ENCODE data around the gene MAN1C1. TPM values are rescaled to one million over a fixed set of nuclear protein-coding genes. Genes with fewer than 3 reads are reported as not detected.
"Not testable (repeated sequence)": the region's sequence is repeated elsewhere in the genome, so short reads cannot be mapped to it uniquely, and the experiment has no call there.

MAN1C1 gene
- total RNA-seq, 1 donor from 2014 or later, result 6.3 TPM

DNA sequence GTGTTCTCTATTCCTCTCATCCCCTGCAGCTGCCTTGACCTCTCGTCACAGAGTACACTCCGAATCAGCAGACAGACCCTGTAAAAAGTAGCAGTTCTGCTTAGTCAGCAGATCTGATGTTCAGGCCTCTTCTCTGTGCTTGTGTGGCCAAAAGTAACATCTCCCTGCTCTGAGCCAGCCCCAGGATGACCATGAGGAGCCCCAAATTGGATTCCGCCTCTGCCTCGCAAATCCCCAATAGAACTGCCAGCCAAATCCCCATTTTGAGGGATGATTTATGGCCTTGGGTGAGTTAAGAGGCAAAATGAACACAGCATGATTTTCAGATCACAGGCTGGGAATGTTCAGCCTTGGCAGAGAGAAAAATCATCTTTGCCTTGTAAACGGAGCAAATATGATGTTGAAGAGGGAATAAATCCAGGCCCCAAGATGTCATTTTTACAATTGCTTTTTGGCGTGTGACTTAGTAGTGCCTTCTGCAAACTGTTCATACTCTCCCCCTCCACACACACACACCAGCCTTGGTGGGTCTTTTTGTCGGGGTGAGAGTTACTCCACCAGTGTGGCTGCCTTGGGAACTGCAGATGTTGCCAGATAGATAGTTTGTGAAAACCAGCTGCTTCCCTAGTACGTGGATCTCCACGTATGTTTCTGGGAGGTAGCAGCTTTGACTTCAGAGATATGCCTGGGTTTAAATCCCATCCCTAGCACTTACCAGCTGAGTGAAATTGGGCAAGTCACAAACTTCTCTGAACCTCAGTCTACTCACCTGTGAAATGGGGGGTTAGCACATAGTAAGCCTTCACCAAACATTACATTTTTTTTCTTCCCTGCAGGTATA lies 77.8 kb downstream of the MAN1C1 start:
- Histone ChIP-seq H3K4me1 (ENCODE audit: control insufficient read depth in 3 of 3, insufficient read depth in 3 of 3, low read length in 3 of 3) (peaks cover 43 to 58% (median 55%) of the 10 kb centered on the region in 3 donors), H3K27me3 (ENCODE audit: control insufficient read depth in 3 of 3, insufficient read depth in 3 of 3, low read length in 3 of 3) (no peaks in the 10 kb centered on the region), H3K36me3 (ENCODE audit: control insufficient read depth in 3 of 3, insufficient read depth in 3 of 3, low read length in 3 of 3) (no peaks in the 10 kb centered on the region), H3K9me3 (ENCODE audit: control insufficient read depth in 3 of 3, low read length in 3 of 3) (no peaks in the 10 kb centered on the region), H3K4me3 (ENCODE audit: low read length in 3 of 3) (no peak overlapping the region), H3K27ac (ENCODE audit: low read depth, low read length) (peak overlapping the region; percentile 77), H3K9ac (ENCODE audit: low read depth in 1 of 3, low read length in 3 of 3) (peak overlapping the region; percentile 10 to 23 (median 23))

- Histone ChIP-seq H3K36me3 (ENCODE audit: control insufficient read depth in 3 of 3, insufficient read depth in 3 of 3, low read length in 3 of 3) (no peaks in the 10 kb centered on the region), H3K4me3 (ENCODE audit: low read length in 3 of 3) (no peak overlapping the region), H3K9me3 (ENCODE audit: control insufficient read depth in 3 of 3, low read length in 3 of 3) (no peaks in the 10 kb centered on the region), H3K4me1 (ENCODE audit: control insufficient read depth in 3 of 3, insufficient read depth in 3 of 3, low read length in 3 of 3) (peaks cover 47 to 60% (median 57%) of the 10 kb centered on the region in 3 donors), H3K27me3 (ENCODE audit: control insufficient read depth in 3 of 3, insufficient read depth in 3 of 3, low read length in 3 of 3) (no peaks in the 10 kb centered on the region), H3K9ac (ENCODE audit: low read depth in 1 of 3, low read length in 3 of 3) (peak overlapping the region; percentile 12 to 55 (median 23)), H3K27ac (ENCODE audit: low read depth, low read length) (peak overlapping the region; percentile 77)
Measured at GRCh38 chr1:25695090-25695770, 78.6 kb downstream of the MAN1C1 start.

GRCh38 chr1:25695771-25696311 lies 79.2 kb downstream of the MAN1C1 start:
- Histone ChIP-seq H3K9ac (ENCODE audit: low read depth in 1 of 3, low read length in 3 of 3) (peak overlapping the region in 2 of 3 donors; percentile 12 to 45), H3K36me3 (ENCODE audit: control insufficient read depth in 3 of 3, insufficient read depth in 3 of 3, low read length in 3 of 3) (no peaks in the 10 kb centered on the region), H3K27me3 (ENCODE audit: control insufficient read depth in 3 of 3, insufficient read depth in 3 of 3, low read length in 3 of 3) (no peaks in the 10 kb centered on the region), H3K4me3 (ENCODE audit: low read length in 3 of 3) (no peak overlapping the region), H3K9me3 (ENCODE audit: control insufficient read depth in 3 of 3, low read length in 3 of 3) (no peaks in the 10 kb centered on the region), H3K27ac (ENCODE audit: low read depth, low read length) (peak overlapping the region; percentile 77), H3K4me1 (ENCODE audit: control insufficient read depth in 3 of 3, insufficient read depth in 3 of 3, low read length in 3 of 3) (peaks cover 53 to 66% (median 58%) of the 10 kb centered on the region in 3 donors)

DNA sequence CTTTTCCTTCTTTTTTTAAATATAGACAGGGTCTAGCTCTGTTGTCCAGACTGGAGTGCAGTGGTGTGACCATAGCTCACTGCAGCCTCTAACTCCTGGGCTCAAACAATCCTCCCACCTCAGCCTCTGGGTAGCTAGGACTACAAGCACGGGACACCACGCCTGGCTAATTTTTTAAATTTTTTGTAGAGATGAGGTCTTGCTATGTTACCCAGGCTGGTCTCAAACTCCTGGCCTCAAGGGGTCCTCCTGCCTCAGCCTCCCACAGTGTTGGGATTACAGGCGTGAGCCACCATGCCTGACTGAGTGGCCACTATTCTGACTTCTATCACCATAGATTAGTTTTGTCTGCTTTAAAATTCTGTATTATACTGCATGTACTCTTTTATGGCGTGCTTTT lies 80.1 kb downstream of the MAN1C1 start:
- Histone ChIP-seq H3K4me1 (ENCODE audit: control insufficient read depth in 3 of 3, insufficient read depth in 3 of 3, low read length in 3 of 3) (peaks cover 61 to 75% (median 66%) of the 10 kb centered on the region in 3 donors), H3K27ac (ENCODE audit: low read depth, low read length) (peak overlapping the region; percentile 77)
- H3K9ac ChIP-seq (ENCODE audit: low read depth in 1 of 3, low read length in 3 of 3); H3K9me3 ChIP-seq (ENCODE audit: control insufficient read depth in 3 of 3, low read length in 3 of 3); H3K36me3 ChIP-seq (ENCODE audit: control insufficient read depth in 3 of 3, insufficient read depth in 3 of 3, low read length in 3 of 3); H3K27me3 ChIP-seq (ENCODE audit: control insufficient read depth in 3 of 3, insufficient read depth in 3 of 3, low read length in 3 of 3); H3K4me3 ChIP-seq (ENCODE audit: low read length in 3 of 3): not testable (repeated sequence)

DNA sequence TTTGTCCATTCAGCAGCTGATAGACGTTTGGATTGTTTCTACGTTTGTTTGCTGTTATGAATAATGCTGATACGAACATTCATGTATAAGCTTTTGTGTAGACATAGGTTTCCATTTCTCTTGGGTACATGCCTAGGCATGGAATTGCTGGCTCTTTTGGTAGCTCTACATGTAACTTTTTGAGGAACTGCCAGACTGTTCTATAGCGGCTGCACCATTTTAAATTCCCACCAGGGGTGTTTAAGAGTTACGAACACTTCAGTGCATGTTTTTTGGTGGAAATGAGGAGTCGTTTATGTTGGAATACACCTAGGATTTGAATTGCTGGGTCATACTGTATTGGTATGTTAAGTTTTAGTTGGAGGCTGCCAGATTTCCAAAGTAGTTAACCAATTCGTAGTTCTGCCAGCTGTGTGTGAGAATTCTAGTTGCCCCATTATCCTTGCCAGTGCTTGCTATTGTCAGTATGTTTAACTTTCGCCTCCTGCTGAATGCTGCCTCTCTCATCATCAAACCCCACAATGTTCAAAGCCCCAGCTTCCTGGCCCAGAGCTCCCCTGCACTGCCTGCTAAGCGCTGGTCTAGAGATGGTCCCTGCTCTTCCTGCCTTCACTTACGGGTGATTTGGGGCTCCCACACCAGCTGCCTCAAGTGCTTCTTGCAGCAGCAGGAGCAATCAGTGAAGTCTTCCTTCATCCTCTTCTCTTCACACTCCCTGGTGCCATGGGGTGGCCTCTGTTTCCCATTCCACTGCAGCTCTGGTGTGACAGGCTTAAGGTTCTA lies 81.0 kb downstream of the MAN1C1 start:
- Histone ChIP-seq H3K9me3 (ENCODE audit: control insufficient read depth in 3 of 3, low read length in 3 of 3) (no peaks in the 10 kb centered on the region), H3K9ac (ENCODE audit: low read depth in 1 of 3, low read length in 3 of 3) (no peak overlapping the region), H3K36me3 (ENCODE audit: control insufficient read depth in 3 of 3, insufficient read depth in 3 of 3, low read length in 3 of 3) (no peaks in the 10 kb centered on the region), H3K4me3 (ENCODE audit: low read length in 3 of 3) (no peak overlapping the region), H3K27me3 (ENCODE audit: control insufficient read depth in 3 of 3, insufficient read depth in 3 of 3, low read length in 3 of 3) (no peaks in the 10 kb centered on the region), H3K4me1 (ENCODE audit: control insufficient read depth in 3 of 3, insufficient read depth in 3 of 3, low read length in 3 of 3) (peaks cover 64 to 84% (median 71%) of the 10 kb centered on the region in 3 donors), H3K27ac (ENCODE audit: low read depth, low read length) (peak overlapping the region; percentile 26)

DNA sequence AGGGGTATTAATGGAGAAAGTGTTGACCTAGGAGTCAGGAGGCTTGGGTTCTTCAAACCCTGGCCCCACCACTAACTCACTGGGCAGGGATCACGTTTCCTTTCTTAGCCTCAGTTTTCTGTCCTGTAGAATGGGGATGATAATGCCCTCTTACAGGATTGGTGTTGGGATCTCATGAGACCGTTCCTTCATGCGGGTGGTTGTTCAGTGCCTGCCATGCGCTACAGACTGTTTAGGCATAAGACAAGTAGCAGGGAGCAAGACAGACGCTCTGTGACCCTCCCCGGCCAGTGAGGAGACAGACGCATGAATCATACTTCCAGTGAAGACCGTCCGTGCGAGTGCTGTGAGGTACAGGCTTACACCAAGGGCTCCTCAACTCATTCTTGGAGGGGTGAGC lies 81.7 kb downstream of the MAN1C1 start:
- Histone ChIP-seq H3K4me1 (ENCODE audit: control insufficient read depth in 3 of 3, insufficient read depth in 3 of 3, low read length in 3 of 3) (peaks cover 67 to 89% (median 71%) of the 10 kb centered on the region in 3 donors), H3K9ac (ENCODE audit: low read depth in 1 of 3, low read length in 3 of 3) (no peak overlapping the region), H3K27ac (ENCODE audit: low read depth, low read length) (peak overlapping the region; percentile 26), H3K4me3 (ENCODE audit: low read length in 3 of 3) (no peak overlapping the region), H3K9me3 (ENCODE audit: control insufficient read depth in 3 of 3, low read length in 3 of 3) (no peaks in the 10 kb centered on the region), H3K27me3 (ENCODE audit: control insufficient read depth in 3 of 3, insufficient read depth in 3 of 3, low read length in 3 of 3) (no peaks in the 10 kb centered on the region), H3K36me3 (ENCODE audit: control insufficient read depth in 3 of 3, insufficient read depth in 3 of 3, low read length in 3 of 3) (no peaks in the 10 kb centered on the region)

DNA sequence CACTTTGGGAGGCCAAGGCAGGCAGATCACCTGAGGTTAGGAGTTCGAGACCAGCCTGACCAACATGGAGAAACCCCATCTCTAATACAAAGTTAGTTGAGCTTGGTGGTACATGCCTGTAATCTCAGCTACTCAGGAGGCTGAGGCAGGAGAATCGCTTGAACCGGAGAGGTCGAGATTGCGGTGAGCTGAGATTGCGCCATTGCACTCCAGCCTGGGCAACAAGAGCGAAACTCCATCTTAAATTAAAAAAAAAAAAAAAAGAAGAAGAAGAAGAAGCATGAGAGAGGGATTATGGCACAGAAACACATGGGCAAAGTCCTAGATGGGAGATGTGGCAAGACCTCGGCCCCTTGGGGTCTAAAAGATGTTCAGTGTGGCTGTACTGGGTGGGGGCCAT lies 82.5 kb downstream of the MAN1C1 start:
- peak overlapping the region; percentile 97 for H3K27ac ChIP-seq (ENCODE audit: low read depth, low read length)
- H3K9ac ChIP-seq (ENCODE audit: low read depth in 1 of 3, low read length in 3 of 3), result peak overlapping the region; percentile 63 to 84 (median 82)

GRCh38 chr1:25699500-25700143 lies 83.0 kb downstream of the MAN1C1 start:
- H3K36me3 ChIP-seq (ENCODE audit: control insufficient read depth in 3 of 3, insufficient read depth in 3 of 3, low read length in 3 of 3), result no peaks in the 10 kb centered on the region
- H3K9me3 ChIP-seq (ENCODE audit: control insufficient read depth in 3 of 3, low read length in 3 of 3), result no peaks in the 10 kb centered on the region
- H3K27ac ChIP-seq (ENCODE audit: low read depth, low read length), result peak overlapping the region; percentile 97
- peak overlapping the region; percentile 24 to 58 (median 53) for H3K4me3 ChIP-seq (ENCODE audit: low read length in 3 of 3)
- H3K4me1 ChIP-seq (ENCODE audit: control insufficient read depth in 3 of 3, insufficient read depth in 3 of 3, low read length in 3 of 3), result peaks cover 61 to 80% (median 72%) of the 10 kb centered on the region in 3 donors
- H3K27me3 ChIP-seq (ENCODE audit: control insufficient read depth in 3 of 3, insufficient read depth in 3 of 3, low read length in 3 of 3), result no peaks in the 10 kb centered on the region
- H3K9ac ChIP-seq (ENCODE audit: low read depth in 1 of 3, low read length in 3 of 3), result peak overlapping the region; percentile 63 to 84 (median 82)

More for the DNA sequence above, 82.5 kb downstream of the MAN1C1 start:
- H3K36me3 ChIP-seq (ENCODE audit: control insufficient read depth in 3 of 3, insufficient read depth in 3 of 3, low read length in 3 of 3); H3K9me3 ChIP-seq (ENCODE audit: control insufficient read depth in 3 of 3, low read length in 3 of 3); H3K27me3 ChIP-seq (ENCODE audit: control insufficient read depth in 3 of 3, insufficient read depth in 3 of 3, low read length in 3 of 3): not testable (repeated sequence)
- H3K4me1 ChIP-seq (ENCODE audit: control insufficient read depth in 3 of 3, insufficient read depth in 3 of 3, low read length in 3 of 3), result peaks cover 61 to 83% (median 73%) of the 10 kb centered on the region in 3 donors
- H3K4me3 ChIP-seq (ENCODE audit: low read length in 3 of 3), result peak overlapping the region in 2 of 3 donors; percentile 24 to 58

- Histone ChIP-seq H3K4me1 (ENCODE audit: control insufficient read depth in 3 of 3, insufficient read depth in 3 of 3, low read length in 3 of 3) (peaks cover 58 to 75% (median 66%) of the 10 kb centered on the region in 3 donors), H3K4me3 (ENCODE audit: low read length in 3 of 3) (peak overlapping the region; percentile 20 to 58 (median 32)), H3K36me3 (ENCODE audit: control insufficient read depth in 3 of 3, insufficient read depth in 3 of 3, low read length in 3 of 3) (no peaks in the 10 kb centered on the region), H3K27ac (ENCODE audit: low read depth, low read length) (peak overlapping the region; percentile 97), H3K9ac (ENCODE audit: low read depth in 1 of 3, low read length in 3 of 3) (peak overlapping the region; percentile 63 to 84 (median 82)), H3K27me3 (ENCODE audit: control insufficient read depth in 3 of 3, insufficient read depth in 3 of 3, low read length in 3 of 3) (no peaks in the 10 kb centered on the region), H3K9me3 (ENCODE audit: control insufficient read depth in 3 of 3, low read length in 3 of 3) (no peaks in the 10 kb centered on the region)
Measured at GRCh38 chr1:25700144-25700523, 83.5 kb downstream of the MAN1C1 start.
